SK-N-SH (cell line): Measurements from ENCODE around the gene NCBP2L. TPM values are rescaled to one million over a fixed set of nuclear protein-coding genes. Genes with fewer than 3 reads are reported as not detected.

Experiments
- CTCF ChIA-PET: fragments of 300-600, 350-600 bp; formaldehyde crosslinking; extraction: SDS; loops from one replicate; lab custom pipeline; 2021; lab: Yijun Ruan, JAX
- POLR2A ChIA-PET: fragments of 350-600 bp; sonication (Branson Sonifier 250); formaldehyde crosslinking; extraction: SDS; loops from one replicate; lab custom pipeline; 2020; ENCODE audit warnings: antibody characterized with exemption, inconsistent platforms; lab: Yijun Ruan, JAX
- DNase-seq: peaks from one replicate; pipeline ENCODE4 v3.0.0; 2012
- H2AFZ ChIP-seq: fragments of 200-600 bp; sonication (generic); 2 replicates; pipeline ENCODE4 v1.8.1; 2016; ENCODE audit warnings: antibody characterized with exemption, mild to moderate bottlenecking, low read depth
- H3F3A ChIP-seq: fragments of 200-600 bp; sonication (generic); replicated peaks from 2 replicates; pipeline ENCODE3; 2016; ENCODE audit warnings: antibody characterized with exemption, mild to moderate bottlenecking; ENCODE audit not compliant: insufficient read depth
- H3K27ac ChIP-seq, 2 experiments: fragments of 200-500 bp in 1 of 2; fragments of 200-600 bp in 1 of 2; sonication (Bioruptor generic) in 1 of 2; sonication (generic), shearing (Covaris generic) in 1 of 2; 2 replicates each; pipeline versions ENCODE4 v1.5.1 to v1.6.1; 2014 to 2016; ENCODE audit warnings: low read depth in 2 of 2, inconsistent platforms in 1 of 2, low read length in 1 of 2, mild to moderate bottlenecking in 1 of 2, mixed read lengths in 1 of 2
- H3K27me3 ChIP-seq: fragments of 200-600 bp; sonication (generic), shearing (Covaris generic); 2 replicates; pipeline ENCODE4 v1.6.1; 2016; ENCODE audit warnings: mixed run types; ENCODE audit not compliant: insufficient read depth
- H3K36me3 ChIP-seq, 2 experiments: fragments of 200-500 bp in 1 of 2; fragments of 200-600 bp in 1 of 2; sonication (Bioruptor generic) in 1 of 2; sonication (generic) in 1 of 2; replicated peaks in 1 of 2; 2 replicates each; pipeline versions ENCODE3 to v1.5.1; 2014 to 2016; ENCODE audit warnings: low read length in 1 of 2, mild to moderate bottlenecking in 1 of 2; ENCODE audit not compliant: insufficient read depth in 2 of 2, control insufficient read depth in 1 of 2
- H3K4me1 ChIP-seq, 2 experiments: fragments of 200-500 bp in 1 of 2; fragments of 200-600 bp in 1 of 2; sonication (Bioruptor generic) in 1 of 2; sonication (generic), shearing (Covaris generic) in 1 of 2; 2 replicates each; pipeline versions ENCODE4 v1.5.1 to v1.6.1; 2014 to 2016; ENCODE audit warnings: low read depth in 1 of 2, low read length in 1 of 2, mixed run types in 1 of 2; ENCODE audit not compliant: insufficient read depth in 2 of 2, control insufficient read depth in 1 of 2
- H3K4me2 ChIP-seq: fragments of 200-600 bp; sonication (generic), shearing (Covaris generic); 2 replicates; pipeline ENCODE4 v1.6.1; 2017; ENCODE audit warnings: mixed run types
- H3K4me3 ChIP-seq, 2 experiments: fragments of 200-500 bp in 1 of 2; fragments of 200-600 bp in 1 of 2; sonication (Bioruptor generic) in 1 of 2; sonication (generic), shearing (Covaris generic) in 1 of 2; 2 replicates each; pipeline versions ENCODE4 v1.5.1 to v1.8.1; 2014 to 2016; ENCODE audit warnings: low read depth in 2 of 2, inconsistent platforms in 1 of 2, low read length in 1 of 2, mild to moderate bottlenecking in 1 of 2, mixed read lengths in 1 of 2, moderate library complexity in 1 of 2
- H3K79me2 ChIP-seq: fragments of 200-600 bp; sonication (generic); 2 replicates; pipeline ENCODE4 v1.8.1; 2017; ENCODE audit warnings: mild to moderate bottlenecking; ENCODE audit not compliant: insufficient read depth
- H3K9ac ChIP-seq: fragments of 200-600 bp; sonication (generic); 2 replicates; pipeline ENCODE4 v1.6.1; 2017; ENCODE audit warnings: mixed run types
- H3K9me2 ChIP-seq: fragments of 200-600 bp; sonication (generic); 2 replicates; pipeline ENCODE4 v1.6.1; 2017; ENCODE audit warnings: mixed run types
- H3K9me3 ChIP-seq: fragments of 200-600 bp; sonication (generic); 2 replicates; pipeline ENCODE4 v1.6.1; 2017; ENCODE audit warnings: mixed run types, mild to moderate bottlenecking, moderate library complexity
- H4K20me1 ChIP-seq: fragments of 200-600 bp; sonication (generic); 2 replicates; pipeline ENCODE4 v1.6.1; 2017; ENCODE audit warnings: mild to moderate bottlenecking, mixed run types; ENCODE audit not compliant: insufficient read depth
- CHD2 ChIP-seq: fragments of 150-350 bp; IDR thresholded peaks from 2 replicates; pipeline ENCODE4 v1.6.1; 2018; ENCODE audit warnings: low read length; ENCODE audit not compliant: partially characterized antibody
- EZH2phosphoT487 ChIP-seq: fragments of 200-600 bp; sonication (generic); IDR thresholded peaks from 2 replicates; pipeline ENCODE4 v1.6.1; 2017; ENCODE audit warnings: low read depth, mixed run types, mild to moderate bottlenecking, antibody characterized with exemption, moderate library complexity, borderline replicate concordance
- FOSL2 ChIP-seq: IDR thresholded peaks from 2 replicates; pipeline ENCODE4 v1.4.0; 2012; ENCODE audit warnings: low read depth, mild to moderate bottlenecking, moderate library complexity, borderline replicate concordance
- FOXJ3 ChIP-seq: sonication (generic); formaldehyde crosslinking; IDR thresholded peaks from 2 replicates; pipeline ENCODE4 v1.5.1; 2020; ENCODE audit warnings: mild to moderate bottlenecking, missing genetic modification reagents
- FOXM1 ChIP-seq: IDR thresholded peaks from 2 replicates; pipeline ENCODE4 v1.4.0; 2012; ENCODE audit warnings: low read depth, mild to moderate bottlenecking
- GATA2 ChIP-seq: sonication (generic); formaldehyde crosslinking; IDR thresholded peaks from 2 replicates; pipeline ENCODE4 v1.5.0; 2020; ENCODE audit warnings: mild to moderate bottlenecking, missing genetic modification reagents
- MEF2A ChIP-seq: IDR thresholded peaks from 2 replicates; pipeline ENCODE4 v1.4.0; 2012; ENCODE audit warnings: low read depth, borderline replicate concordance
- MXI1 ChIP-seq: IDR thresholded peaks from 2 replicates; pipeline ENCODE4 v1.6.1; 2012; ENCODE audit warnings: mild to moderate bottlenecking, low read depth, low read length, improper control_type of control experiment
- NRF1 ChIP-seq: IDR thresholded peaks from 2 replicates; pipeline ENCODE4 v1.6.1; 2012; ENCODE audit warnings: low read depth, mild to moderate bottlenecking, low read length
- POLR2AphosphoS5 ChIP-seq: IDR thresholded peaks from 2 replicates; pipeline ENCODE4 v1.6.1; 2012; ENCODE audit warnings: low read depth, low read length
- RAD21 ChIP-seq: IDR thresholded peaks from 2 replicates; pipeline ENCODE4 v1.6.1; 2012; ENCODE audit warnings: mild to moderate bottlenecking, low read length
- RFX5 ChIP-seq: IDR thresholded peaks from 2 replicates; pipeline ENCODE4 v1.6.1; 2012; ENCODE audit warnings: mild to moderate bottlenecking, improper control_type of control experiment, low read length
- SIN3A ChIP-seq: IDR thresholded peaks from 2 replicates; pipeline ENCODE4 v1.6.1; 2012; ENCODE audit warnings: low read depth, mild to moderate bottlenecking, low read length, moderate library complexity, borderline replicate concordance
- TAF1 ChIP-seq: IDR thresholded peaks from 2 replicates; pipeline ENCODE4 v1.6.1; 2012; ENCODE audit warnings: low read depth, mild to moderate bottlenecking, low read length, moderate library complexity, borderline replicate concordance
- TEAD4 ChIP-seq: IDR thresholded peaks from 2 replicates; pipeline ENCODE4 v1.4.0; 2012; ENCODE audit warnings: mild to moderate bottlenecking, borderline replicate concordance; ENCODE audit not compliant: insufficient read depth
- YY1 ChIP-seq: IDR thresholded peaks from 2 replicates; pipeline ENCODE4 v1.4.0; 2012; ENCODE audit warnings: low read depth, mild to moderate bottlenecking
- WGBS: methylation state at CpG from one replicate; pipeline ENCODE4 v1.1.6; 2017; ENCODE audit warnings: low lambda C conversion rate; 5-methylcytosine and 5-hydroxymethylcytosine counted together
- polyA plus RNA-seq, 3 experiments: library from polyadenylated mRNA; depleted of rRNA; stranded (reverse); fragments of >200 nt; gene quantifications; 2 replicates each; pipeline ENCODE4 v1.2.3, GENCODE V29; 2012
- TF ChIP-seq, protein P1 (sequence below): fragments of 200-600 bp; sonication (generic); IDR thresholded peaks from 2 replicates; pipeline ENCODE4 v1.6.1; 2017; ENCODE audit warnings: antibody characterized with exemption, mild to moderate bottlenecking, moderate library complexity
- TF ChIP-seq, protein P2 (sequence below): IDR thresholded peaks from 2 replicates; pipeline ENCODE4 v1.6.1; 2012; ENCODE audit warnings: mild to moderate bottlenecking, low read depth, low read length, moderate library complexity
- TF ChIP-seq, protein P3 (sequence below): IDR thresholded peaks from 2 replicates; pipeline ENCODE4; 2012

The NCBP2L gene
- polyA plus RNA-seq, 1 of the 3 experiments (the other 2 are of a cell fraction), result not detected

DNA sequence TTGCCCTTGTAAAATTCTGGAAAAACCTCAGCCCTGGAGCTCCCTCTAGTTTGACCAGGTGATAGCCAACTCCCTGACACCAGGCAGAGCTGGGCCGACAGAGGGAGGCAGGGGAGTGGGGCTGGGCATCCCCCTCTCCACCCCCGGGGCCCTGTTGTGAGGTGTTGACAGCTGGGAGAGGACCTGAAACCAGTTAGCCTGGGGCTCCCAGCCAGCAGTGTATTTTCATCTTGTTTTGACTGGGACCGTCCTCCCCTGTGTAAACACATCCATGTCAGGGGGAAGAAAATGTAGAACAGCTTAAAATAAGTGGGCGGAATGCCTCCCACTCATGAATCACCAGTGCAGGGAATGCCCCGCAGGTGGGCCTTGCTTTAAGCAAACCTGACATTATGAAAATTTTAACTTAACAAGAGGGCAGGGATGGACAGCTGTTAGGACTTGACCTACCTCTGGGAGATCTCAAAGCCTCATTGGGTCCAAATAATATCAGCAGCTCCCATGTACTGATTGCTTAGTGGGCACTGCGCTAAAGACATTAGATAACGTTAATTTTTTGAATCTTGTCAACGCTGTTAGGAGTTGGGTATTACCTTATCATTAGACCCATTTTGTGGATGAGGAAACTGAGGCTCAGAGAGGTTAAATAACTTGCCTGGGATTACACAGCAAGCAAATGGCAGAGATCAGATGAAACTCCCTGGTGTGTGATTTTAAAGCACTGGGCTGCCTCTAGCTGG, 47.8 kb upstream of the NCBP2L start:
- no peak overlapping the region for H3K4me2 ChIP-seq
- TF ChIP-seq MXI1 (no peak), RFX5 (no peak), TAF1 (no peak), POLR2AphosphoS5 (no peak), YY1 (no peak), MEF2A (no peak), CHD2 (no peak), NRF1 (no peak), EZH2phosphoT487 (no peak), TEAD4 (no peak), GATA2 (CRISPR knock-in tag) (no peak), FOXJ3 (CRISPR knock-in tag) (no peak), FOSL2 (no peak), FOXM1 (no peak), SIN3A (no peak), RAD21 (no peak)
- TF ChIP-seq, protein P1, sequence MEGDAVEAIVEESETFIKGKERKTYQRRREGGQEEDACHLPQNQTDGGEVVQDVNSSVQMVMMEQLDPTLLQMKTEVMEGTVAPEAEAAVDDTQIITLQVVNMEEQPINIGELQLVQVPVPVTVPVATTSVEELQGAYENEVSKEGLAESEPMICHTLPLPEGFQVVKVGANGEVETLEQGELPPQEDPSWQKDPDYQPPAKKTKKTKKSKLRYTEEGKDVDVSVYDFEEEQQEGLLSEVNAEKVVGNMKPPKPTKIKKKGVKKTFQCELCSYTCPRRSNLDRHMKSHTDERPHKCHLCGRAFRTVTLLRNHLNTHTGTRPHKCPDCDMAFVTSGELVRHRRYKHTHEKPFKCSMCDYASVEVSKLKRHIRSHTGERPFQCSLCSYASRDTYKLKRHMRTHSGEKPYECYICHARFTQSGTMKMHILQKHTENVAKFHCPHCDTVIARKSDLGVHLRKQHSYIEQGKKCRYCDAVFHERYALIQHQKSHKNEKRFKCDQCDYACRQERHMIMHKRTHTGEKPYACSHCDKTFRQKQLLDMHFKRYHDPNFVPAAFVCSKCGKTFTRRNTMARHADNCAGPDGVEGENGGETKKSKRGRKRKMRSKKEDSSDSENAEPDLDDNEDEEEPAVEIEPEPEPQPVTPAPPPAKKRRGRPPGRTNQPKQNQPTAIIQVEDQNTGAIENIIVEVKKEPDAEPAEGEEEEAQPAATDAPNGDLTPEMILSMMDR, result no peak
- TF ChIP-seq, protein P2, sequence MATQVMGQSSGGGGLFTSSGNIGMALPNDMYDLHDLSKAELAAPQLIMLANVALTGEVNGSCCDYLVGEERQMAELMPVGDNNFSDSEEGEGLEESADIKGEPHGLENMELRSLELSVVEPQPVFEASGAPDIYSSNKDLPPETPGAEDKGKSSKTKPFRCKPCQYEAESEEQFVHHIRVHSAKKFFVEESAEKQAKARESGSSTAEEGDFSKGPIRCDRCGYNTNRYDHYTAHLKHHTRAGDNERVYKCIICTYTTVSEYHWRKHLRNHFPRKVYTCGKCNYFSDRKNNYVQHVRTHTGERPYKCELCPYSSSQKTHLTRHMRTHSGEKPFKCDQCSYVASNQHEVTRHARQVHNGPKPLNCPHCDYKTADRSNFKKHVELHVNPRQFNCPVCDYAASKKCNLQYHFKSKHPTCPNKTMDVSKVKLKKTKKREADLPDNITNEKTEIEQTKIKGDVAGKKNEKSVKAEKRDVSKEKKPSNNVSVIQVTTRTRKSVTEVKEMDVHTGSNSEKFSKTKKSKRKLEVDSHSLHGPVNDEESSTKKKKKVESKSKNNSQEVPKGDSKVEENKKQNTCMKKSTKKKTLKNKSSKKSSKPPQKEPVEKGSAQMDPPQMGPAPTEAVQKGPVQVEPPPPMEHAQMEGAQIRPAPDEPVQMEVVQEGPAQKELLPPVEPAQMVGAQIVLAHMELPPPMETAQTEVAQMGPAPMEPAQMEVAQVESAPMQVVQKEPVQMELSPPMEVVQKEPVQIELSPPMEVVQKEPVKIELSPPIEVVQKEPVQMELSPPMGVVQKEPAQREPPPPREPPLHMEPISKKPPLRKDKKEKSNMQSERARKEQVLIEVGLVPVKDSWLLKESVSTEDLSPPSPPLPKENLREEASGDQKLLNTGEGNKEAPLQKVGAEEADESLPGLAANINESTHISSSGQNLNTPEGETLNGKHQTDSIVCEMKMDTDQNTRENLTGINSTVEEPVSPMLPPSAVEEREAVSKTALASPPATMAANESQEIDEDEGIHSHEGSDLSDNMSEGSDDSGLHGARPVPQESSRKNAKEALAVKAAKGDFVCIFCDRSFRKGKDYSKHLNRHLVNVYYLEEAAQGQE, result no peak
- TF ChIP-seq, protein P3, sequence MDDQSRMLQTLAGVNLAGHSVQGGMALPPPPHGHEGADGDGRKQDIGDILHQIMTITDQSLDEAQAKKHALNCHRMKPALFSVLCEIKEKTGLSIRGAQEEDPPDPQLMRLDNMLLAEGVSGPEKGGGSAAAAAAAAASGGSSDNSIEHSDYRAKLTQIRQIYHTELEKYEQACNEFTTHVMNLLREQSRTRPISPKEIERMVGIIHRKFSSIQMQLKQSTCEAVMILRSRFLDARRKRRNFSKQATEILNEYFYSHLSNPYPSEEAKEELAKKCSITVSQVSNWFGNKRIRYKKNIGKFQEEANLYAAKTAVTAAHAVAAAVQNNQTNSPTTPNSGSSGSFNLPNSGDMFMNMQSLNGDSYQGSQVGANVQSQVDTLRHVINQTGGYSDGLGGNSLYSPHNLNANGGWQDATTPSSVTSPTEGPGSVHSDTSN, result no peak
- TF ChIP-seq, all 33 proteins: peak for 0
- Histone ChIP-seq H3K4me3 (no peak overlapping the region), H4K20me1 (no peaks in the 10 kb centered on the region), H3K4me1 (peaks cover 0 to 3% of the 10 kb centered on the region in 2 experiments; a peak in 1 of 4 replicates), H3K27me3 (peaks cover 13% of the 10 kb centered on the region; the same call in 1 of the 2 replicates), H3K27ac (no peak overlapping the region), H2AFZ (no peak overlapping the region), H3K79me2 (no peaks in the 10 kb centered on the region), H3K9ac (no peak overlapping the region), H3K9me3 (no peaks in the 10 kb centered on the region), H3K9me2 (no peaks in the 10 kb centered on the region), H3F3A (no peaks in the 10 kb centered on the region), H3K36me3 (no peaks in the 10 kb centered on the region)
- POLR2A ChIA-PET, result interaction anchor here (0.6 kb wide), 1 partner anchor 713 kb away, joined by 6 read pairs; no protein-coding TSS in a partner anchor
- no peak for DNase-seq
- CTCF ChIA-PET, result interaction anchor here (0.9 to 3.1 kb wide), 4 partner anchors 12 to 52 kb away, joined by 3 to 9 read pairs (median 6); partner anchors contain the start of gene NCBP2L
- 58% methylated on average over 6 of the region's 8 CpGs for WGBS
